GM19452 (cell line): ENCODE measurements around the gene NSMF.

ENCODE experiments used
- ATAC-seq: cut with Tn5 transposase; IDR thresholded peaks from one replicate; pipeline ENCODE4 v1.9.1; 2021; ENCODE audit not compliant: unreplicated experiment

The NSMF gene

GRCh38 chr9:137433349-137433915 lies 25.7 kb downstream of the NSMF start:
- ATAC-seq, result no peak

DNA sequence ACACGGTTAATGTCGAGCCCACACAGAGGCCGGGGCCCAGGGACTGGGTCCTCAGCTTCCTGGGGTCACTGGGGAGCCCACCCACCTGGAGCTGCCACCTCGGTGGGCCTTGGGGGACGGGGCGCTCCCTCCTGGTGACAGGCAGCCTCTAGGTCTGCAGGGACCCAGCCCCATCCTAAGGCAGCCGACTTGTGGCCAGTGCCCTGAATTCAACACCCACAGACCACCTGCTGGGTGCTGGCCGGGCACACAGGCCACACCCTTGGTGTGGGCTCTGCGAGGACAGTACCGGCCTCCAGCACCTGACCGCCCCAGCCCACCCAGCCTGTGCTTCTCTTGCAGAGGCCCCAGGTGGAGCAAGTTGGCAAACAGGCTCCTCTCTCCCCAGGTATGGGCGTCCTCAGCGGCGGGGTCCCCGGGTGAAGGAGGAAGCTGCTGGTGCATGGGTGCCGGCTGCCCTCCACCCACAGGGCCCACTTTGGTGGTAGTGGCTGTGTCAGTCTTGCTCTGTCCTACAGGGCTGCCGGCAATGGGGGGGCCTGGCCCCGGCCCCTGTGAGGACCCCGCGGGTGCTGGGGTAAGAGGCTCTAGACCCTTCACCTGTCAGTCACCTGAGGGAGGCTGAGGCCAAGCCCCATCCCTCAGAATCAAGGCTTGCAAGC lies 26.3 kb downstream of the NSMF start:
- no peak for ATAC-seq

GRCh38 chr9:137431416-137431931 lies 27.7 kb downstream of the NSMF start:
- no peak for ATAC-seq

DNA sequence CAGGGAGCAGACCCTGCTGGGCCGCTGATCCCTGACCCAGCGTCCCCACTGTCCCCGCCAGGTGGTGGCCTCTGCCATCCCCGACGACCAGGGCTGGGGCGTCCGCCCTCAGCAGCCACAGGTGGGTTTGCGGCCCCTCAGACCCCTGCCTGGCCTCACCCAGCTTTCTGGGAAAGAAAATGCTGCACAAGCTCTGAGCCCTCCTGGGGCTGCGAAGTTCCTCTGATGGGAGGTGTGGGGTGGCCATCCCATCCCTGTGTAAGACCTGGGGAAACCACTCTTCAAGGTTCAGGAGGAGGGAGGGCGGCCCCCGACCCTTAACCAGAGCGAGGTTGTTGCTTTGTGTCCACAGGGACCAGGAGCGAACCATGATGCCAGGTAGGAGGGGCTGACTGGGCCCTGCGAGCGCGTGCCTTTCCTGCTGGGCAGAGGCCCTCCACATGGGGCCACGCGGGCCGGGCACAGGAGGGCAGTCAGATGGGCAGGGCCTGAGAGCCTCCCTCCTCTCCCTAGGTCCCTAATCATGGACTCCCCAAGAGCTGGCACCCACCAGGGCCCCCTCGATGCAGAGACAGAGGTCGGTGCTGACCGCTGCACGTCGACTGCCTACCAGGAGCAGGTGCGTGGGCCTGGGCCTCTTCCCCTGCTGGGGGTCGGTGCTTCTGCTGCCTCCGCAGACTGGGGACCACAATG lies 28.3 kb downstream of the NSMF start:
- ATAC-seq, result no peak

DNA sequence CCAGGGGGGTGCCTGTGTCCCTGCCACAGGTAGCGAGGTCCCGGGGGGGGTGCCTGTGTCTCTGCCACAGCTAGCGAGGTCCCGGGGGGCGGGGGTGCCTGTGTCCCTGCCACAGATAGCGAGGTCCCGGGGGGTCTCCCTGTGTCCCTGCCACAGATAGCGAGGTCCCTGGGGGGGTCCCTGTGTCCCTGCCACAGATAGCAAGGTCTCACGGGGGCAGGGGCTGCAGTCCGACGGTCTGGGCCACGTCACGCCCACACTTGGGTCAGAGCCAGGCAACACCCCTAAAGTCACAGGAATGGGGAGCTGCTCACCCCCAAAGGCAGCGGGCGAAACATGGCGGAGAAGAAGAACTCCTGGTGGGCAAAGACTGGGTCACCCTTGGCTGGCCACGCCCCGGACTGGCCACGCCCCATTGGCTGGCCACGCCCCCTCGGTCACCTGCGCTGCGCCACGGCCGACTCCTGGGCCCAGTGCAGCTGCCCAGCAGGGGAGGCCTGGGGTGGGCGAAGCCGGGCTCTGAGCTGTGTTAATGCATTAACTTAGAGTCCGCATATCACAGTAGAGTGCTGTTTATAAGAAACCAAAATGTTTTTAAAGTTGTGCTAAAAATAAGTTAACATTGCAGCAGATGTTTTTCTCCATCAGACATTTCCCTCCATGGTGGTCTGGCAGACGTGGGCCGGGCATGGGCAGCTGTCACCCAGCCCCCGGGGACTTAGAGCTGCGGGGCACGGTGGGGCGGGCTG lies 29.0 kb downstream of the NSMF start:
- no peak for ATAC-seq

GRCh38 chr9:137429546-137429890 lies 29.6 kb downstream of the NSMF start:
- ATAC-seq, result no peak

- no peak for ATAC-seq
These were observed 30.1 kb downstream of the NSMF start for GRCh38 chr9:137428841-137429545.

DNA sequence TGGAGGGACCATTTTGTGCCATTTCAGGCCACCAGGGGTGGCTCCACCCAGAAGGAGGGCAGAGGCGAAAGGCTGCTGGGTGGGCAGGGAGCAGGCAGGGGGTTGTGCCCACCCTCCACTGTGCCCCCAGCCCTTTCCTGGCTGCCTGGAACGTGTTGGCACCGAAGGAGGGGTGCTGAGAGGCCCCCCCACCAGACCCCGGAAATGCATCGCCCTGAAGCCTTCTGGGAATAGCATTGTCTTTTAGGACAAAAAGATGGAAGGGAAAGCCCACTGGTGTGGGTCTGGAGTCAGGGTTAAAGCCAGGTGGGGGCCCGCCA lies 30.9 kb downstream of the NSMF start:
- ATAC-seq, result no peak

GRCh38 chr9:137427454-137428310 lies 31.5 kb downstream of the NSMF start:
- no peak for ATAC-seq

- no peak for ATAC-seq
These were observed 33.0 kb downstream of the NSMF start for GRCh38 chr9:137426018-137426681.

DNA sequence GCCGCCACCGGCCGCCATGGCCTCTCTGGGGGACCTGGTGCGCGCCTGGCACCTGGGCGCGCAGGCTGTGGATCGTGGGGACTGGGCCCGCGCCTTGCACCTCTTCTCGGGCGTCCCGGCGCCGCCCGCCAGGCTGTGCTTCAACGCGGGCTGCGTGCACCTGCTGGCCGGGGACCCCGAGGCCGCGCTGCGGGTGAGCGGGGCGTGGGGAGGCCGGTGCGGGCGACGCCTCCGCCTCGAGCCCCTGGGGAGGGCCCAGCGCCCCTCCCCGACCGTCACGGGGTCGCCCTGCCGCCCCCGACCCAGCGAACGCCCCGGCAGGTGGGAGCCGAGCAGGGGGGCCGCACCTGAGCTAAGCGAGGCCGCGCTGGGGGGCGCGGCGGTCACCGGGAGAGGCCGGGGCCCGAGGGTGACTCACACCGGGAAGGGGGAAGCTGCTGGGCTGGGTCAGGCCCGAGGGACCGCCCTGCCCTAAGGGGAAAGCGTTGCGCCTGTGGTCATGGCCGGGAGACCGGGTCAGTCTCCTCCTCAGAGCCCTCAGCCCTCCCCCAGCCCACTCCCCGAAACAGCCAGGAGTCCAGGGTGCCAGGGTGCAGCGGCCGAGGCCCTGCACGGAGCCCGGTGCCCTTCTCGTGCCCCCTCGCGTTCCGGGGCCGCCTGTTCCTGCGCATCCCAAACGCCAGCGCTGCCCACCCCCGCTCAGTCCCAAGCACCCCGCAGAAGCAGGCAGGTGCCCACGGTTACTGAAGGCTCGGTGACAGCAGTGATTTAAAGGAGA lies 35.4 kb downstream of the NSMF start:
- ATAC-seq, result peak; percentile 43

DNA sequence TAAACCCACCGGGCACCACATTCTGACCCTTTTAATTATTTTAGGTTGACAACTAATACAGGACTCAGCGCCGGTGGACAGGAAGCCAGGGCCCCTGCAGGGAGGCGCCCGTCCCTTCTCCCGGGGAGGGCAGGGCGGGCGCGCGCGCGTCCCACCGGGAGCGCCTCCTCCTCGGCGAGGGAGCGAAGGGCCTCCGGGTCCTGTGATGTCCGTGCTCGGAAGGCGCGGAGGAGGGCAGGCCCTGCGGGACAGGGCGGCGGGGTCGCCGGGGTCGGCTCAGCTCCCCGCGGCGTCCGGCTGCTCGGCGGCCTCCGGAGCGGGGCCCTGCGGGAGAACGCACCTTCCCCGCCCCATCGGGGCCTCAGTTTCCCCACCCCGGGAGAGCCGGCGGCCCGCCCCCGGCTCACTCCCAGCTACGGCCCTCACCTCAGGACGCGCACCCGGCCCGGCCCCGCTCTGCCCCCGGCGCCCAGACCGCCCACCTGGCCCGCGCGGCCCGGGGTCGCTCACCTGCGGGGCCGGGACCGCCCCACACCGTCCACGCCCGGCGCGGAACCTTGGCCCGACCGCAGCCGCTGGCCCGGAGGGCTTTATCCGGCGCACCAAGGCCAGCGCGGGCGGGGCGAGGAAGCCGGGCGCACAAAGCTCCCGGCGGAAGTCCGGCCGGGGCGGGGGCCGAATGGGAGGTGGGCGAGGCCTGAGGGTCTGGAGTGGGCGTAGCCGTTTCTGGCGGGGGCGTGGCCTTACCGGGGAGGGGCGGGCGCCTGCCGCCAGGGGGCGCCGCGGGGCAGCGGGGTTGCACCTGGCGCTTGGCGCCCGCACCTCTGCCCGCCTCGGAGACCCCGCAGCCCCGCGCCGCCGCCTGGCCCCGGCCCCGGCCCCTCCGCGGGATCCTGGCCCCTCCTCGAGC lies 36.3 kb downstream of the NSMF start, which contains the start of the genes EXD3 and NOXA1:
Gene EXD3 (minus strand): TSS at position 559 of the 910 bp plus-strand sequence. CDS start 27,805 bp downstream, outside the sequence.
Gene NOXA1 (plus strand): TSS at position 790 of the 910 bp plus-strand sequence. CDS start 137 bp downstream, outside the sequence.
- ATAC-seq, result peak; percentile 80

GRCh38 chr9:137421838-137422603 lies 37.1 kb downstream of the NSMF start:
- no peak for ATAC-seq

GRCh38 chr9:137417161-137418021 lies 41.7 kb downstream of the NSMF start:
- ATAC-seq, result no peak

- no peak for ATAC-seq
These were observed 42.5 kb downstream of the NSMF start for GRCh38 chr9:137416563-137417151.
